ENCODE data around the gene ELL2. TPM values are rescaled to one million over a fixed set of nuclear protein-coding genes. Genes with fewer than 3 reads are reported as not detected.

Gene ELL2
- total and polyA plus RNA-seq, 11 donors, result 6.7 to 74.5 (median 31.1) TPM

DNA sequence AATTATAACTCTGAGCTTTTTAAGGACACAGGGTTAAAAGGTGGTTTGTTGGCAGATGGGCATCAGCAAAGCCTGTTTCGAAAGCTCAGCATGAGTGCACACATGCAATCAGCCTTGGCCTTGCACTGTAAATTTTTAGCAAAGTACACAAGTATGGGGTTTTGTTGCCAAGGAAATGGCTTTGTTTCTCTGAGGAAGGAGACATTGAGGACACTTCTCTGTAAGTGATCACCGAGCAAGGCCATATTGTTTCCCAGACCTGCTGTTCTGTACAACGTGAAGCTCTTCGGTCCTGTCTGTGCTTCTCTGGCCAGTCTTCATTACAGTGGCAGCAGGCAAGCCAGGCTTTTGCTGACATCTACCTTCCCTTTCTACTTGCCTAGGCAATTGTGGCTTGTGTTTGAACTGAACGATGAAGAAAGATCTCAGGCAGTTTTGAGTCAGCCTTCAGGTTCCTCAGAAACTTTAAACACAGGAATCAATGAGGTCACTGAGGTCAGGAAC, 111.2 kb downstream of the ELL2 start:
- Histone ChIP-seq H3K4me3 (no peak overlapping the region), H3K9me3 (no peaks in the 10 kb centered on the region), H3K36me3 (no peaks in the 10 kb centered on the region), H3K4me1 (peaks cover 0 to 3% (median 0%) of the 10 kb centered on the region in 12 donors), H3K27ac (no peak overlapping the region), H3K27me3 (no peaks in the 10 kb centered on the region)
- intact Hi-C loops (cut with DNase I), result loop anchor here in 1 of 10 donors (10.0 kb wide), 1 partner anchor 754 kb away; no protein-coding TSS in a partner anchor
- ATAC-seq (no peak), DNase-seq (no peak)
- WGBS, 4 donors, result 80 to 87% (median 87%) methylated on average over 5 of the region's 5 CpGs
- no peak for TF ChIP-seq CTCF (IDR thresholded peaks at IDR 0.05)
- no peak for TF ChIP-seq POLR2A (IDR thresholded peaks at IDR 0.05)

DNA sequence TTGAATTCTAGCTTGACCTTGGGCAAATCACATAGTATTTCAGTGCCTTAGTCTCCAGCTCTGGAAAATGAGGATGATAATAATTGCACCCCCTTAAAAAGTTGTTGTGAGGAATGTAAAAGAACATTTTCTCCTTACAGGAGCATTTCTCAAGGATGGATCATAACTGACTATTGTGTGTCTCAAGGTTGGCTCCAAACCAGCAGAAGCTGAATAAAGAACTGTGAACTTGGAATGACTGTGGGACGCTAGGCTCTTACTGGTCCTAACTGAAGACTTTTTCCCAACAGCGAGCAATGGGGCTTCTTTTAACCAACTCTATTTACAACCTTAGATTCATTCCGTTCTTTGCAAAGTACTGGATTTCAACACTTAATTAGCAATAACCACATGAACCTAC, 113.0 kb downstream of the ELL2 start:
- no peak for DNase-seq

DNA sequence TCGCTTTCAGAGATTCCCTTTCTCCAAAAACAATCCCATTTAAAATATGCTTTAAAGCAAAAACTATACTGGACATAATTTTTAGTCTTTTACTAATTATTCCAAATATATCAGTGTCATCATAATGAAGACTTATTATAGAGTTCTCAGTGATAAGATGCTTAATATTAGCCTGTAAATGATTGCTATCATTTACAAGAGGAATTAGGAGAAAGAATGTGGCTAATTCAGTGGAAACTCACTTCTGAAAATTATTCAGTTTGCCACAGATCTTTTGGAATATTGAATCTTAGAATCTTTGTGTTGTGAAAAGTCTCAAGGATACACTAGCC, 114.4 kb downstream of the ELL2 start:
- no peak for ATAC-seq
- peaks cover 0 to 25% (median 9%) of the 10 kb centered on the region in 12 donors for H3K4me1 ChIP-seq
- H3K36me3 ChIP-seq, result no peaks in the 10 kb centered on the region
- no peaks in the 10 kb centered on the region for H3K27me3 ChIP-seq
- intact Hi-C loops (cut with DNase I), result loop anchor here (1.0 to 10.0 kb wide), 10 partner anchors 66 to 292 kb away; partner anchors contain the start of genes ARSK (in 3 of the 10), SKIC3 (in 3 of the 10), RFESD (in 1 of the 10) and RHOBTB3 (in 1 of the 10)
- no peak overlapping the region for H3K27ac ChIP-seq
- 15 to 26% (median 18%) methylated on average over 1 of the region's 1 CpG for WGBS, 4 donors
- TF ChIP-seq POLR2A (IDR thresholded peaks at IDR 0.05) (no peak), CTCF (IDR thresholded peaks at IDR 0.05) (peak in 3 of 12 donors; percentile 9 to 22 (median 21))
- H3K9me3 ChIP-seq, result no peaks in the 10 kb centered on the region
- DNase-seq, result no peak
- no peak overlapping the region for H3K4me3 ChIP-seq

More for the DNA sequence above, 113.0 kb downstream of the ELL2 start:
- peaks cover 0 to 13% (median 0%) of the 10 kb centered on the region in 12 donors for H3K4me1 ChIP-seq
- no peaks in the 10 kb centered on the region for H3K27me3 ChIP-seq
- H3K4me3 ChIP-seq, result no peak overlapping the region
- 55 to 78% (median 61%) methylated on average over 3 of the region's 3 CpGs for WGBS, 4 donors
- no peak overlapping the region for H3K27ac ChIP-seq
- ATAC-seq, result no peak
- intact Hi-C loops (cut with DNase I), result loop anchor here in 9 of 10 donors (5.0 to 10.0 kb wide), 5 partner anchors 116 to 294 kb away; partner anchors contain the start of genes ARSK (in 3 of the 9), SKIC3 (in 3 of the 9), RFESD (in 1 of the 9) and RHOBTB3 (in 1 of the 9)
- no peaks in the 10 kb centered on the region for H3K9me3 ChIP-seq
- no peak for TF ChIP-seq CTCF (IDR thresholded peaks at IDR 0.05)
- TF ChIP-seq POLR2A (IDR thresholded peaks at IDR 0.05), result no peak
- no peaks in the 10 kb centered on the region for H3K36me3 ChIP-seq

GRCh38 chr5:95846554-95847260, 114.9 kb downstream of the ELL2 start:
- H3K9me3 ChIP-seq, result no peaks in the 10 kb centered on the region
- DNase-seq (peak in 4 of 5 donors; percentile 59 to 70 (median 66)), ATAC-seq (peak; percentile 26 to 80 (median 74))
- H3K27me3 ChIP-seq, result no peaks in the 10 kb centered on the region
- no peaks in the 10 kb centered on the region for H3K36me3 ChIP-seq
- H3K27ac ChIP-seq, result no peak overlapping the region
- intact Hi-C loops (cut with DNase I), result loop anchor here (1.0 to 10.0 kb wide), 10 partner anchors 65 to 292 kb away; partner anchors contain the start of genes ARSK (in 3 of the 10), SKIC3 (in 3 of the 10), RFESD (in 1 of the 10) and RHOBTB3 (in 1 of the 10)
- no peak overlapping the region for H3K4me3 ChIP-seq
- no peak for TF ChIP-seq POLR2A (IDR thresholded peaks at IDR 0.05)
- TF ChIP-seq CTCF (IDR thresholded peaks at IDR 0.05), result peak; percentile 88 to 98 (median 96)
- H3K4me1 ChIP-seq, result peaks cover 0 to 30% (median 9%) of the 10 kb centered on the region in 12 donors
- WGBS, 4 donors, result 72 to 76% (median 75%) methylated on average over 7 of the region's 7 CpGs

Data from heart left ventricle (tissue), 16 donors.